H1 (cell line): Measurements from ENCODE around the gene DNAJB13. TPM values are rescaled to one million over a fixed set of nuclear protein-coding genes. Genes with fewer than 3 reads are reported as not detected.

Source experiments
- CTCF ChIA-PET: fragments of 300-600 bp; sonication (Branson Sonifier 250); formaldehyde crosslinking; loops from one replicate; lab custom pipeline; 2021; ENCODE audit not compliant: partially characterized antibody; lab: Charles Lee
- POLR2A ChIA-PET: fragments of 300-600 bp; sonication (Branson Sonifier 250); formaldehyde crosslinking; loops from one replicate; lab custom pipeline; 2021; ENCODE audit warnings: inconsistent platforms; ENCODE audit not compliant: partially characterized antibody; lab: Charles Lee
- DNase-seq, 2 experiments: peaks; one replicate each; pipeline versions ENCODE4 v3.0.0 to v3.0.0-alpha.2; 2010 to 2022; ENCODE audit warnings: low spot score in 2 of 2, low read depth in 1 of 2, mixed read lengths in 1 of 2
- FAIRE-seq: peaks from 2 replicates; lab custom pipeline; 2011; peaks lifted over from hg19 to GRCh38; lab: Jason Lieb, UNC
- H2AFZ ChIP-seq: 2 replicates; pipeline ENCODE4 v1.8.1; 2012; ENCODE audit warnings: low read length, inconsistent platforms
- H2AK5ac ChIP-seq: 2 replicates; pipeline ENCODE4 v1.6.1; 2013; ENCODE audit warnings: low read depth, low read length
- H2BK120ac ChIP-seq: replicated peaks from 2 replicates; pipeline ENCODE3; 2013; ENCODE audit warnings: low read depth, low read length, inconsistent platforms
- H2BK12ac ChIP-seq: 2 replicates; pipeline ENCODE4 v1.6.1; 2013; ENCODE audit warnings: low read depth, low read length
- H2BK15ac ChIP-seq: 2 replicates; pipeline ENCODE4 v1.6.1; 2013; ENCODE audit warnings: low read length
- H2BK20ac ChIP-seq: 2 replicates; pipeline ENCODE4 v1.6.1; 2013; ENCODE audit warnings: low read length
- H2BK5ac ChIP-seq: 2 replicates; pipeline ENCODE4 v1.6.1; 2013; ENCODE audit warnings: low read depth, low read length
- H3K14ac ChIP-seq: 2 replicates; pipeline ENCODE4 v1.6.1; 2013; ENCODE audit warnings: inconsistent platforms; ENCODE audit not compliant: insufficient read length
- H3K18ac ChIP-seq: 2 replicates; pipeline ENCODE4 v1.6.1; 2013; ENCODE audit warnings: low read length; ENCODE audit errors: extremely low read depth
- H3K23ac ChIP-seq: 2 replicates; pipeline ENCODE4 v1.6.1; 2013; ENCODE audit warnings: inconsistent platforms; ENCODE audit not compliant: insufficient read length
- H3K23me2 ChIP-seq: 2 replicates; pipeline ENCODE4 v1.6.1; 2013; ENCODE audit warnings: low read depth, low read length
- H3K27ac ChIP-seq: 2 replicates; pipeline ENCODE4 v1.6.1; 2011; ENCODE audit warnings: low read depth, low read length, inconsistent platforms
- H3K27me3 ChIP-seq, 4 experiments: replicated peaks in 1 of 4; 1 replicate in 1 of 4; 2 replicates in 3 of 4; pipeline versions ENCODE4 v1.6.1 to v1.8.1; 2011 to 2013; ENCODE audit warnings: low read length in 3 of 4, mild to moderate bottlenecking in 3 of 4, inconsistent platforms in 2 of 4, mixed read lengths in 2 of 4, moderate library complexity in 1 of 4; ENCODE audit not compliant: control insufficient read depth in 3 of 4, insufficient read depth in 3 of 4; ENCODE audit errors: extremely low read depth in 1 of 4
- H3K36me3 ChIP-seq, 4 experiments: 2 replicates each; pipeline versions ENCODE4 v1.6.1 to v1.8.1; 2011 to 2013; ENCODE audit warnings: mild to moderate bottlenecking in 4 of 4, low read length in 3 of 4, moderate library complexity in 2 of 4, control low read depth in 1 of 4, inconsistent platforms in 1 of 4; ENCODE audit not compliant: insufficient read depth in 4 of 4, control insufficient read depth in 2 of 4
- H3K4ac ChIP-seq: replicated peaks from 2 replicates; pipeline ENCODE3; 2013; ENCODE audit warnings: low read length, low read depth, mixed read lengths, inconsistent platforms; ENCODE audit not compliant: insufficient read length
- H3K4me1 ChIP-seq, 4 experiments: replicated peaks in 1 of 4; 1 replicate in 1 of 4; 2 replicates in 3 of 4; pipeline versions ENCODE4 v1.6.1 to v1.8.1; 2011 to 2013; ENCODE audit warnings: low read length in 3 of 4, inconsistent platforms in 2 of 4, mixed read lengths in 1 of 4; ENCODE audit not compliant: insufficient read depth in 4 of 4, control insufficient read depth in 3 of 4
- H3K4me2 ChIP-seq, 2 experiments: 2 replicates each; pipeline versions ENCODE4 v1.6.1 to v1.8.1; 2011 to 2013; ENCODE audit warnings: low read depth in 2 of 2, low read length in 2 of 2, control low read depth in 1 of 2, inconsistent platforms in 1 of 2, mild to moderate bottlenecking in 1 of 2; ENCODE audit not compliant: insufficient read depth in 1 of 2
- H3K4me3 ChIP-seq, 4 experiments: fragments of 200-600, 300-600 bp in 1 of 4; sonication (generic), shearing (Covaris generic), sonication (Bioruptor Twin) in 1 of 4; 2 replicates each; pipeline versions ENCODE4 v1.5.1 to v1.8.1; 2011 to 2016; ENCODE audit warnings: low read length in 4 of 4, low read depth in 3 of 4, control low read depth in 2 of 4, inconsistent platforms in 2 of 4, mild to moderate bottlenecking in 2 of 4, mixed read lengths in 1 of 4, moderate library complexity in 1 of 4; ENCODE audit not compliant: insufficient read depth in 2 of 4; ENCODE audit errors: extremely low read depth in 1 of 4
- H3K56ac ChIP-seq: replicated peaks from 2 replicates; pipeline ENCODE3; 2013; ENCODE audit warnings: low read depth, mild to moderate bottlenecking, mixed read lengths, low read length, inconsistent platforms; ENCODE audit not compliant: insufficient read length
- H3K79me1 ChIP-seq: 2 replicates; pipeline ENCODE4 v1.6.1; 2013; ENCODE audit warnings: low read depth, low read length, control low read depth
- H3K79me2 ChIP-seq, 2 experiments: 2 replicates each; pipeline versions ENCODE4 v1.6.1 to v1.8.1; 2012 to 2013; ENCODE audit warnings: low read length in 2 of 2, mild to moderate bottlenecking in 2 of 2, inconsistent platforms in 1 of 2; ENCODE audit not compliant: insufficient read depth in 2 of 2, control insufficient read depth in 1 of 2
- H3K9ac ChIP-seq, 4 experiments: replicated peaks in 1 of 4; 1 replicate in 1 of 4; 2 replicates in 3 of 4; pipeline versions ENCODE4 v1.6.1 to v1.8.1; 2011 to 2013; ENCODE audit warnings: low read depth in 3 of 4, low read length in 3 of 4, control low read depth in 2 of 4, mild to moderate bottlenecking in 2 of 4, moderate library complexity in 2 of 4, inconsistent platforms in 1 of 4; ENCODE audit errors: extremely low read depth in 1 of 4
- H3K9me3 ChIP-seq, 2 experiments: 2 replicates each; pipeline versions ENCODE4 v1.6.1 to v1.8.1; 2012 to 2013; ENCODE audit warnings: mild to moderate bottlenecking in 2 of 2, moderate library complexity in 2 of 2, control low read depth in 1 of 2, inconsistent platforms in 1 of 2, low read depth in 1 of 2, low read length in 1 of 2, mixed read lengths in 1 of 2; ENCODE audit not compliant: insufficient read depth in 2 of 2
- H4K20me1 ChIP-seq, 2 experiments: replicated peaks in 1 of 2; 2 replicates each; pipeline versions ENCODE3 to v1.8.1; 2011 to 2013; ENCODE audit warnings: inconsistent platforms in 2 of 2, low read length in 2 of 2, mild to moderate bottlenecking in 1 of 2; ENCODE audit not compliant: insufficient read depth in 2 of 2, control insufficient read depth in 1 of 2
- H4K5ac ChIP-seq: 2 replicates; pipeline ENCODE4 v1.6.1; 2013; ENCODE audit warnings: low read length, low read depth, mixed read lengths, inconsistent platforms; ENCODE audit not compliant: insufficient read length
- H4K8ac ChIP-seq: 2 replicates; pipeline ENCODE4 v1.8.0; 2013; ENCODE audit warnings: mild to moderate bottlenecking, moderate library complexity, low read length, inconsistent platforms; ENCODE audit not compliant: insufficient read depth; ENCODE audit errors: extremely low read depth
- H4K91ac ChIP-seq: replicated peaks from 2 replicates; pipeline ENCODE3; 2013; ENCODE audit warnings: low read length, mixed read lengths, inconsistent platforms; ENCODE audit not compliant: insufficient read length
- ATF2 ChIP-seq: IDR thresholded peaks from 2 replicates; pipeline ENCODE4 v1.6.1; 2012; ENCODE audit warnings: low read length, inconsistent platforms
- E2F6 ChIP-seq: IDR thresholded peaks from 2 replicates; pipeline ENCODE4 v1.6.1; 2012; ENCODE audit warnings: inconsistent platforms
- GABPA ChIP-seq: IDR thresholded peaks from 2 replicates; pipeline ENCODE4 v1.6.1; 2011; ENCODE audit warnings: mild to moderate bottlenecking, low read length, moderate library complexity, borderline replicate concordance; ENCODE audit not compliant: insufficient read depth
- JUND ChIP-seq: IDR thresholded peaks from 2 replicates; pipeline ENCODE4 v1.6.1; 2011; ENCODE audit warnings: mild to moderate bottlenecking, improper control_type of control experiment, low read length
- KDM5A ChIP-seq: fragments of 200-600 bp; IDR thresholded peaks from 2 replicates; pipeline ENCODE4 v1.7.1; 2012; ENCODE audit warnings: mild to moderate bottlenecking, low read length, inconsistent platforms, mixed read lengths
- MAFK ChIP-seq: IDR thresholded peaks from 2 replicates; pipeline ENCODE4 v1.6.1; 2012; ENCODE audit warnings: low read depth, mild to moderate bottlenecking, improper control_type of control experiment, low read length
- NANOG ChIP-seq: IDR thresholded peaks from 2 replicates; pipeline ENCODE4 v1.6.1; 2011; ENCODE audit warnings: low read length, low read depth, mild to moderate bottlenecking, inconsistent platforms; ENCODE audit not compliant: insufficient read depth, poor library complexity, severe bottlenecking
- NRF1 ChIP-seq: IDR thresholded peaks from 2 replicates; pipeline ENCODE4 v1.6.1; 2011; ENCODE audit warnings: mild to moderate bottlenecking, low read depth, low read length, improper control_type of control experiment
- RNF2 ChIP-seq: fragments of 200-900, 300-1000 bp; sonication (generic); IDR thresholded peaks from 2 replicates; pipeline ENCODE4 v1.7.1; 2016; ENCODE audit warnings: borderline replicate concordance, low read depth, mild to moderate bottlenecking, antibody characterized with exemption, low read length; ENCODE audit not compliant: poor library complexity, severe bottlenecking; ENCODE audit errors: missing control alignments
- SIX5 ChIP-seq: IDR thresholded peaks from 2 replicates; pipeline ENCODE4 v1.6.1; 2011; ENCODE audit warnings: mild to moderate bottlenecking, low read depth, low read length
- TAF1 ChIP-seq: IDR thresholded peaks from 2 replicates; pipeline ENCODE4 v1.6.1; 2011; ENCODE audit warnings: mild to moderate bottlenecking, low read depth, low read length
- YY1 ChIP-seq: IDR thresholded peaks from 2 replicates; pipeline ENCODE4 v1.6.1; 2011; ENCODE audit warnings: low read depth, mild to moderate bottlenecking, low read length
- WGBS, 2 experiments: shearing (Covaris generic) in 1 of 2; methylation state at CpG; one replicate each; pipeline versions ENCODE4 v1.1.6 to v1.1.7; 2013 to 2015; ENCODE audit warnings: low lambda C conversion rate in 2 of 2, mixed read lengths in 2 of 2, inconsistent platforms in 1 of 2, low coverage in 1 of 2, missing lambda C conversion rate in 1 of 2; ENCODE audit not compliant: insufficient replicate concordance in 2 of 2, insufficient coverage in 1 of 2, insufficient read length in 1 of 2; ENCODE audit errors: extremely low coverage in 1 of 2, missing lambda C conversion rate in 1 of 2; 5-methylcytosine and 5-hydroxymethylcytosine counted together
- polyA plus RNA-seq, 7 experiments: library from polyadenylated mRNA; depleted of rRNA in 3 of 7; stranded (reverse) in 5 of 7; unstranded in 2 of 7; fragments of >200 nt in 5 of 7; fragments of 200-250 nt in 2 of 7; gene quantifications; 1 replicate in 5 of 7; 2 replicates in 1 of 7; 4 replicates in 1 of 7; pipeline versions ENCODE4 v1.2.1 to v1.2.3, GENCODE V29; 2011 to 2013; ENCODE audit warnings: missing spikeins in 2 of 7, mixed read lengths in 2 of 7
- total RNA-seq: library from RNA; stranded (reverse); fragmentation: NEBNext Ultra II Directional; extraction: Animal tissue kit (Norgen Biotek cat#: 25700); gene quantifications from 2 replicates; pipeline ENCODE4 v1.2.1, GENCODE V29; 2021

The DNAJB13 gene
- total and polyA plus RNA-seq, 2 of the 8 experiments (the other 6 are each of a cell fraction or from before 2014, with no cell fraction given), result 0.27 TPM; not detected in 1

- Histone ChIP-seq H3K36me3 (peaks cover 2 to 22% (median 11%) of the 10 kb centered on the region in 4 experiments; a peak in 5 of 8 replicates), H2BK20ac (no peak overlapping the region), H2BK5ac (no peak overlapping the region), H2AK5ac (no peak overlapping the region), H3K4me2 (no peak overlapping the region), H3K14ac (no peak overlapping the region), H3K23ac (no peak overlapping the region), H4K20me1 (no peaks in the 10 kb centered on the region), H3K4me3 (no peak overlapping the region), H2AFZ (no peak overlapping the region), H3K18ac (no peak overlapping the region), H3K27me3 (no peaks in the 10 kb centered on the region), H2BK12ac (no peak overlapping the region), H4K8ac (no peak overlapping the region), H4K91ac (no peak overlapping the region), H3K56ac (no peak overlapping the region), H3K79me1 (no peaks in the 10 kb centered on the region), H3K23me2 (no peaks in the 10 kb centered on the region), H2BK15ac (no peak overlapping the region), H3K4me1 (peaks cover 0 to 3% (median 1%) of the 10 kb centered on the region in 4 experiments; a peak in 3 of 7 replicates), H4K5ac (no peak overlapping the region), H3K79me2 (no peaks in the 10 kb centered on the region), H3K4ac (no peak overlapping the region), H3K27ac (no peak overlapping the region), H2BK120ac (no peak overlapping the region), H3K9me3 (no peaks in the 10 kb centered on the region), H3K9ac (no peak overlapping the region)
- ChIA-PET CTCF (interaction anchor here (0.6 to 2.6 kb wide), 8 partner anchors 9 to 268 kb away, joined by 3 to 5 read pairs (median 3); no protein-coding TSS in a partner anchor), POLR2A (no interaction called here)
- DNase-seq (no peak), FAIRE-seq (no peak)
- WGBS, 2 experiments, result 89% methylated on average over 2 of the region's 2 CpGs; no CpG with 5 or more reads in 1 of the 2 experiments
- TF ChIP-seq RNF2, result no peak
- no peak for TF ChIP-seq JUND
- no peak for TF ChIP-seq NRF1
- TF ChIP-seq NANOG, result no peak
- TF ChIP-seq TAF1, result no peak
- no peak for TF ChIP-seq GABPA
- TF ChIP-seq KDM5A, result no peak
- no peak for TF ChIP-seq SIX5
- no peak for TF ChIP-seq ATF2
- no peak for TF ChIP-seq MAFK
- no peak for TF ChIP-seq E2F6
- TF ChIP-seq YY1, result no peak
Observed at GRCh38 chr11:73929388-73929787, 21.4 kb upstream of the DNAJB13 start.
